GM21390 (cell line): Measurements from ENCODE around the gene RPN2.

Source experiments
- ATAC-seq: cut with Tn5 transposase; IDR thresholded peaks from one replicate; pipeline ENCODE4 v1.9.1; 2021; ENCODE audit not compliant: unreplicated experiment

The RPN2 gene

GRCh38 chr20:37209661-37210314 lies 30.7 kb downstream of the RPN2 start:
- no peak for ATAC-seq

DNA sequence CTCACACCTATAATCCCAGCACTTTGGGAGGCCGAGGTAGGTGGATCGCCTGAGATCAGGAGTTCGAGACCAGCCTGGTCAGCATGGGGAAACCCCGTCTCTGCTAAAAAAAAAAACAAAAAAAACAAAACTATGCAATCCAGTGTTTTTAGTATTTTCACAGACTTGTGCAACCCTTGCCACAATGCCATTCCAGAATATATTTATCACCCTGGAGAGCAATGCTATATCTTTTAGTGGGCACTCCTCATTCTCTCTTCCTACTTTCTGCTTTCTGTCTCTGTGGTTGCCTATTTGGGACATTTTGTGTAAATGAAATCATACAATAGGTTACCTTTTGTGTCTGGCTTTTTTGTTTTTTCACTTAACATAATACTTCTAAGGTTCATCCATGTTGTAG lies 39.3 kb downstream of the RPN2 start:
- no peak for ATAC-seq

GRCh38 chr20:37218976-37219375 lies 39.8 kb downstream of the RPN2 start:
- no peak for ATAC-seq

GRCh38 chr20:37219751-37220668 lies 40.9 kb downstream of the RPN2 start:
- ATAC-seq: no peak

DNA sequence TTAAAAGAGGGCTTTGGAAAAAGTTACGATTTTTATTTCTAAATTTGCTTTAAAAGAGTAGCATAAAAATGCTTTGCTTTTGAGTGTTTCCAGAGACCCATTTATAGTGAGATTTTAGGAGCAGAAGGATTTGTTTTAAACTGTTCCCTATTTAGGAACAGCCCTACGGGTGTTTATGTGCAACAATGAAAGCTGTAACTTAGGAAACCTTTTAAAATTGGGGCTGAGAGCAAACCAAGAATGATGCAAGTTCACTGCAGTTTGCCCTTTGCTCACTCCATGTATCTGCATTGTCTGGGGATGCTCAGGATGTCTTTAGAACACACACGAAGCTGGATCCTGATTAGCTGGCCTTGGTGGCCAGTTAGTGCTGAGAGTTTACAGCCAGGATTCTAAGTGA lies 41.6 kb downstream of the RPN2 start:
- no peak for ATAC-seq

GRCh38 chr20:37222086-37222485 lies 43.0 kb downstream of the RPN2 start:
- ATAC-seq: no peak

DNA sequence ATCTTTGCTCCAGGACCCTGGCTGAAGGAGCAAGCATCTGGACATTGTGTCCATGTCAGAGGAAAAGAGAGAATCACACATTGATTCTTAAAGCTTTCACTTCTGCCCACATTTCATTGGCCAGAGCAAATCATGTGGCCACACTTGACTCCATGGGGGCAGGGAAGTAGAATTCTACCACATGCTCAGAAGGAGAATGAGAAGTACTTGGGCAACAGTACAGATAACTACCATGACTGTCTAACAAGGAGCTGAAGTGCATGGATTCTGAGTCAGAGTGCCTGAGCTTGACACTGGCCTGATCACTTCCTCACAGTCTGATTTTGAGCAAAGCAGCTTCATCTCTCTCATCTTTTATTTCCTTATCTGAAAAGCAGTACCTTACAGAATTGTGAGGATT lies 43.9 kb downstream of the RPN2 start:
- no peak for ATAC-seq

DNA sequence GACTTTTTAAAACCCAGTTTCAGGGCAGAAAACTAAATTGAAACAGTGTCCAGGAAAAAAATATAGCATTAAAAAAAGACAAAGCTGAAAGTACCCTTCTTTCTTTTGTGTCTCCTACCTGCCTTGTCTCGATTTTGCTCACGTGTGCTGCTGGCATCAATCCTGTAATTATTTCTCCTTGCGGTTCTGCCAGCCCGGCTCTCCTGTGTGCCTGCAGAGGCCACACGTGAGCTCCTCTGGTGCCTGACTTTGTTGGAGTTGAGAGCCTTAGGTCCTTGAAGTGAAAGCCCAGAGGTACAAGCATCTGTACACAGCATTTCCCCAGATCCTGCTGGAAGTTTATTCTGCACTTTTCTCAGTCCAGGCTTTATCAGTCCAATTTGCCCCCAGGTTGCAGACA lies 46.0 kb downstream of the RPN2 start:
- no peak for ATAC-seq

GRCh38 chr20:37226889-37227288 lies 47.8 kb downstream of the RPN2 start:
- ATAC-seq: no peak

DNA sequence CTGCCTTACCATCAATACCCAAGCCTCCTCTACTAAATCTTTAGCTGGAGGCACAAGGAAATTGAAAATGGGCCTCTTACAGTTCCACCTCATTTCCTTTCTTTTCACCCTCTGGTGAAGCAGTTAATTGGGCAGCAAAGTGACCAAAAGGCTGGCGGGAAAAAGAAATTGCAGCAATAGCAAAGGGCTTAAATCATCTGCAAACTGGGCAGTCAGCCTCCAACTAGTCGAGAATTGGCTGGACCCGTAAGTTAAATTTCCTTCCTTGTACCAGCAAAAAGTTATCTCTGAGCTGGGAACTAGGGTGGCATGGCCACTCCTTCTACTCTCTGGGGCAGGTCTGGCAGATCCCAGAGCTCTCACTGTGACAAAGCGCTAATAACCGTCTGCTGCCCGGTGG lies 49.0 kb downstream of the RPN2 start:
- ATAC-seq: no peak

GRCh38 chr20:37228656-37229055 lies 49.5 kb downstream of the RPN2 start:
- no peak for ATAC-seq

- no peak for ATAC-seq
These were observed 50.2 kb downstream of the RPN2 start for GRCh38 chr20:37229357-37229756.

DNA sequence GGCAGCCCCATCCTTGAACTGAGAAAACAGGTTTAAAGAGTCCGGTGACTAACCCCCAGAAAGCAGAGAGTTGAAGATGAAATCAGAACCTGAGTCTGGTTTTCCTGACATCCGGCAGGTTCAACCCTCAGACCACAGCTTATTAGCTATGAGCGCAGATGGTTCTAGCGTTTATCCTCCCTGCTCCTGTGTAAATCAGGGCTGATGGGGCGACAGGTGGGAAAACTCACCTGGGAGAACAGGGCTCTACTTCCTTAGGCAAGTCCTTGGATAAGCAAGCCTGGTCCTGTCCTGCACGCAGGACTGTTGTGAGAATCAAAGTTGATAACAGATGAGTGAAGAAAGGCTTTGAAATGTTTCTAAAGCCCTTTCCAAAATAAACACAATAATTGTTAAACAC lies 51.1 kb downstream of the RPN2 start:
- ATAC-seq: no peak

DNA sequence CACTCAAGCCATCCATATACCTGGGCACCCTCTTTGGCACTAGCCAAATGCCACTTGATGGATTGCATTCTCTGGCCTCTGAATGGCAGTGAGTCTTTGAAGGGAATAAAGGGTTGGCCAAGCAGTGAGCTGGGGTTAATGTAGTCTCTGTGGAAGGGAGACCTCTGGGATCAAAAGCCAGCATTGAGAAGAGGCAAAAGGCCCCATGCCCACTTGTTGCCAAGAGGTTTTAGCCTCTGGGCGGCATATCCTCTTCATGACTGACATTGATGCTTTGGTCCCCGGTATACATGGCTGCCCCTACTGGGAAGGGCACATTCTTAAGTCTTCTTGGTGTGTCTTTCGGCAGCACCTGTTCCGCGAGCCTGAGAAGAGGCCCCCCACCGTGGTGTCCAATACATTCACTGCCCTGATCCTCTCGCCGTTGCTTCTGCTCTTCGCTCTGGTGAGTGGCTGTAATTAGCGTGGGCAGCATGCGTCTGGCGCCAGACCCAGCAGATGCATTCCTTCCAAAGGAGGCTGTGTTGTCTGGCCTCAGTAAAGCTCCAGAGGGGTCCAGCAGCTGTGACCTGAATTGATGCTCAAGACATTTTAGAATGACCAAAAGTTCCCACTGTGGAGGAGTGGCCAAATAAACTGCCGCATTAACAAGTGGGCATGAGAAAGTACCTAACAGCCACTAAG lies 53.0 kb downstream of the RPN2 start:
- no peak for ATAC-seq

GRCh38 chr20:37233548-37234253 lies 54.6 kb downstream of the RPN2 start:
- ATAC-seq: no peak

DNA sequence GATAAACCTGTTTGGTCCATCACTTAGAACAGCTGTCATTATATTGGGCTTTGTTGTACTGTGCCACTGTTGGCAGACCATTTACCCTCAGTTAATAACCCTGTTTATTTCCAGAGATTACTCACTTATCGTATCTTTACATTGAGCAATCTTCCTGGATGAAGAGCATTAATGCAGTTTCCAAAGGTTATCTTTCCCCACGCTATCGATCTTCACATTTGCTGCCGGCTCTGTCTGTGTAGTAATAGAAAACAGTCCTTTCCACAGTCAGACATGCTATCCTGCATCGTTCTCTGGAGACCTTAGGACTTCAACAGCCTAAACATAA lies 55.1 kb downstream of the RPN2 start:
- no peak for ATAC-seq

DNA sequence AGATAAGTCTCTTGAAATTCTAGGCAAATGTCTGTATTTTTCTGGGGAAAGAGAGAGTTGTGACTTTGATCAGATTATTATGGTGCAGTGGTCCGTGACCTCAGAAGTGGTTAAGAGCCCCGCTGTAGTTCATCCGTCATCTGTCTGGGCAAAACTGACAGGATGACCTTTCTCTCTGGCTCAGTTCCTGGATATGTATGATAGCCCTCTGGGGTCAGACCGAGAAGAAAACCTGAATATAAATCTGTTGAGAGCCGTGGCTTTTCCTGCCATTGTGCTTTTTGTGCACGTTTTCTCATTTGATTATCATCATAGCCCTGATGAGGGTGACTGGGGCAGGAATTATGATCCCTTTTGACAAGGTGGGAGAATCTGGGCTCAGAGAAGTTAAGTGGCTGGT lies 55.9 kb downstream of the RPN2 start:
- no peak for ATAC-seq

DNA sequence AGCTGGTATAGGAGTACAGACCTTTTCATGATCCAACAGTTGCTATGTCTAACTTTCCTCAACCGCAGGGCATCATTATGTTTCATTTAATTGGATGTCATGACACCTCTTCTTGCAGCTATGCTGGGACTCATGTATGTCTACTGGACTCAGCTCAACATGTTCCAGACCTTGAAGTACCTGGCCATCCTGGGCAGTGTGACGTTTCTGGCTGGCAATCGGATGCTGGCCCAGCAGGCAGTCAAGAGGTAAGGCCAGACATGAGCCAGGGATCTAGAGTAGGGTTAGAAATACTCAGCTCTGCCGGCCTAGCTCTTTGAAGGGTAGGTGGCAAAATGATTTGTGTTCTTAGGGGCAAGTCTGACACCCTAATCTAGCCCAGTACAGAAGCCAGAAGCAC lies 57.3 kb downstream of the RPN2 start:
- ATAC-seq: no peak

- ATAC-seq: no peak
These were observed 58.5 kb downstream of the RPN2 start for GRCh38 chr20:37237656-37238055.

GRCh38 chr20:37238426-37238825 lies 59.3 kb downstream of the RPN2 start:
- no peak for ATAC-seq

GRCh38 chr20:37238935-37239451 lies 59.9 kb downstream of the RPN2 start:
- ATAC-seq: no peak
